ENCODE results near the gene MTA1. TPM values are rescaled to one million over a fixed set of nuclear protein-coding genes. Genes with fewer than 3 reads are reported as not detected.

MTA1 gene
- polyA plus RNA-seq, 2 of the 4 experiments (the other 2 are of a cell fraction): 46.8 to 86.7 TPM

- Histone ChIP-seq H3K9me3 (no peaks in the 10 kb centered on the region), H3K27ac (no peak overlapping the region), H3K4me3 (no peak overlapping the region), H3K4me2 (no peak overlapping the region), H3K4me1 (no peaks in the 10 kb centered on the region)
- ChIA-PET POLR2A (no interaction called here), CTCF (interaction anchor here (1.3 to 4.6 kb wide), 2 partner anchors 15 to 32 kb away, joined by 3 to 19 read pairs; no protein-coding TSS in a partner anchor)
- no peak for TF ChIP-seq CTCF (IDR thresholded peaks at IDR 0.05)
- no peak for TF ChIP-seq NPAS2 (CRISPR knock-in tag; IDR thresholded peaks at IDR 0.05; ENCODE audit: borderline replicate concordance)
- TF ChIP-seq RAD21 (conservative IDR thresholded peaks at IDR 0.05 in 1 of 2, IDR thresholded peaks at IDR 0.05 in 1 of 2): no peak
- no peak for TF ChIP-seq HOXB5 (CRISPR knock-in tag; IDR thresholded peaks at IDR 0.05)
- no peak for TF ChIP-seq ZNF302 (CRISPR knock-in tag; IDR thresholded peaks at IDR 0.05)
- TF ChIP-seq NR3C1 (IDR thresholded peaks at IDR 0.05): no peak
- TF ChIP-seq ESRRA (IDR thresholded peaks at IDR 0.05; ENCODE audit: borderline replicate concordance, low read length): no peak
- no peak for TF ChIP-seq NFE2L2 (conservative IDR thresholded peaks at IDR 0.05; ENCODE audit: low read length)
- no peak for TF ChIP-seq MAFK (IDR thresholded peaks at IDR 0.05; ENCODE audit: partially characterized antibody)
- 83% methylated on average over 11 of the region's 16 CpGs for WGBS (ENCODE audit: missing lambda C conversion rate)
- DNase-seq (ENCODE audit: low read depth in 1 of 2, low spot score in 1 of 2) (no peak), FAIRE-seq (no peak), ATAC-seq (no peak; a peak in 1 of 6 replicates)
Measured at GRCh38 chr14:105505101-105505500, 85.5 kb downstream of the MTA1 start.

- 82% methylated on average over 16 of the region's 17 CpGs for WGBS (ENCODE audit: missing lambda C conversion rate)
- ChIA-PET POLR2A (no interaction called here), CTCF (interaction anchor here (0.6 to 1.9 kb wide), 5 partner anchors 12 to 323 kb away, joined by 3 to 5 read pairs (median 3); no protein-coding TSS in a partner anchor)
- FAIRE-seq (no peak), DNase-seq (ENCODE audit: low read depth in 1 of 2, low spot score in 1 of 2) (no peak), ATAC-seq (no peak)
- TF ChIP-seq HOXB5 (CRISPR knock-in tag; IDR thresholded peaks at IDR 0.05): no peak
- no peak for TF ChIP-seq RCOR1 (IDR thresholded peaks at IDR 0.05; ENCODE audit: low read depth, low read length)
- no peak for TF ChIP-seq POLR2A (IDR thresholded peaks at IDR 0.05; ENCODE audit: low read length)
- TF ChIP-seq GATA3 (IDR thresholded peaks at IDR 0.05; ENCODE audit: borderline replicate concordance): no peak
- TF ChIP-seq MAFK (IDR thresholded peaks at IDR 0.05; ENCODE audit: partially characterized antibody): no peak
- TF ChIP-seq BCL3 (IDR thresholded peaks at IDR 0.05): no peak
- Histone ChIP-seq H3K4me2 (no peak overlapping the region), H3K27ac (no peak overlapping the region), H3K4me3 (no peak overlapping the region), H3K4me1 (peaks cover 11% of the 10 kb centered on the region), H3K9me3 (no peaks in the 10 kb centered on the region)
Measured at GRCh38 chr14:105507247-105507646, 87.6 kb downstream of the MTA1 start.

- 57% methylated on average over 16 of the region's 16 CpGs for WGBS (ENCODE audit: missing lambda C conversion rate)
- no peak overlapping the region for H3K4me2 ChIP-seq
- ChIA-PET POLR2A (no interaction called here), CTCF (interaction anchor here (1.3 to 1.9 kb wide), 2 partner anchors 20 to 26 kb away, joined by 4 to 5 read pairs; no protein-coding TSS in a partner anchor)
- FAIRE-seq (no peak), ATAC-seq (no peak), DNase-seq (ENCODE audit: low read depth in 1 of 2, low spot score in 1 of 2) (no peak)
- H3K9me3 ChIP-seq: no peaks in the 10 kb centered on the region
- H3K4me1 ChIP-seq: peaks cover 11% of the 10 kb centered on the region
- H3K27ac ChIP-seq: no peak overlapping the region
- no peak overlapping the region for H3K4me3 ChIP-seq
- TF ChIP-seq EHF (CRISPR knock-in tag; IDR thresholded peaks at IDR 0.05): no peak
- TF ChIP-seq SREBF2 (IDR thresholded peaks at IDR 0.05): no peak
- no peak for TF ChIP-seq PHF8 (IDR thresholded peaks at IDR 0.05; ENCODE audit: borderline replicate concordance, low read depth)
- TF ChIP-seq JUN (IDR thresholded peaks at IDR 0.05): no peak
- TF ChIP-seq CTCF (IDR thresholded peaks at IDR 0.05): no peak
- no peak for TF ChIP-seq HOXB5 (CRISPR knock-in tag; IDR thresholded peaks at IDR 0.05)
- TF ChIP-seq ELK1 (IDR thresholded peaks at IDR 0.05; ENCODE audit: low read depth, low read length): no peak
- no peak for TF ChIP-seq POLR2AphosphoS2 (conservative IDR thresholded peaks at IDR 0.05; ENCODE audit: low read length)
- no peak for TF ChIP-seq CBX2 (IDR thresholded peaks at IDR 0.05; ENCODE audit: borderline replicate concordance, low read depth)
- TF ChIP-seq HDAC2 (IDR thresholded peaks at IDR 0.05): no peak
- TF ChIP-seq EP300 (IDR thresholded peaks at IDR 0.05): no peak
- TF ChIP-seq E2F6 (IDR thresholded peaks at IDR 0.05; ENCODE audit: borderline replicate concordance, low read depth): no peak
- no peak for TF ChIP-seq RARB (CRISPR knock-in tag; IDR thresholded peaks at IDR 0.05)
- no peak for TF ChIP-seq FOXS1 (CRISPR knock-in tag; IDR thresholded peaks at IDR 0.05)
- TF ChIP-seq ZFP36 (IDR thresholded peaks at IDR 0.05; ENCODE audit: borderline replicate concordance, partially characterized antibody): no peak
- TF ChIP-seq EHMT2 (IDR thresholded peaks at IDR 0.05; ENCODE audit: low read depth): no peak
Measured at GRCh38 chr14:105508069-105508468, 88.4 kb downstream of the MTA1 start.
